ENCODE results near the gene STING1.
"Not testable (repeated sequence)": the region's sequence is repeated elsewhere in the genome, so short reads cannot be mapped to it uniquely, and the experiment has no call there.

STING1 gene

DNA sequence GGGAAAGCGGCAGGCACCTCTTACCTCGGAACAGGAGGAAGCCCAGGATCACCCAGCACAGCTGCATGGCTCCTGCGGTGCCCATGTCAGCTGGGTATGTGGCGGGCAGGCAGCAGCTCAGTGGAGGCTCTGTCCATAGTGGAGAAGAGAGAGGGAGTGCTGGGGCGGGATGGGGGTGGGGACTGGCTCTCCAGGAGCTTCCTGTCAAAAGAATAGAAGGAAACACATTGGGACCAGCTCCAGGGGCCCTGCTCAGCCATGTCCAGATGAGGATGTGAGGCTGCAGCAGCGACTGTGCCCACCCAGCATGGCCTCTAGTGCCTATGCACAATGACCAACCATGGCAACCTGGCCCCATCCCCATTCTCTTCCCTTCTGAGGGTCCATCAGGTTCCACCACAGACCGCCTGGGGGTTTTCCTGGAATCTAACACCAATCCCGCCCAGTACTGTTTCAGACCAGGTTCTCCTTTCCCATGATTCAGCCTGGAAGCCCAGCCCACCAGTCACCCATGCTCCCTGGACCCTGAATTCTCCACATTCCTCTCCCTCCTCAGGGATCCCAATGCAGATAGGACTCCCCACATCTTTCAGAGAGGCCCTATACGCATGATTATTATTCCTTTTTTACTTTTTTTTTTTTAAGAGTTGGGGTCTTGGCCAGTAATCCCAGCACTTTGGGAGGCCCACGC lies 19.8 kb downstream of the STING1 start, which contains the start of gene ECSCR:
TSS of gene ECSCR (minus strand) at position 158 of the 691 bp plus-strand sequence. CDS start at position 85, 73 bp downstream.
- DNase-seq: no peak

- DNase-seq: no peak
These were observed 20.9 kb downstream of the STING1 start for GRCh38 chr5:139461698-139462097.

DNA sequence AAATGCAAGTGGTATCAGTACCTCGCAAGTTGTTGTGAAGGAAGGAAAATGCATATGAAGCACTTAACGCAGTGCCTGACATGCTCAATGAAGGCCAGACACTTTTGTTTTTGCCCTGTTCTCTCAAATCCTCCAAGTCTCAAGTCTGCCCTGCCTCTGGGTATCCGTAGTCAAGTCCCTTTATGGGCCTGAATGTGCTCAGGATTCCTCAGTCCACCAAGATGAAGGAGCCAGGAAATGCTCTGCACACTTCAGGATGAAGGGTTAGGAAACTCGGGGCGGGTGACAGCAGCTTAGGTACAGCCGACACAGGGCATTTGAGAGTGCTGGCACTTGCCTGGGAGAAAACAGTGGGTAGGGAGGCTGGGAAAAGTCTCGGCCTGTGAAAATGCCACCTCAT lies 21.4 kb downstream of the STING1 start:
- no peak for DNase-seq

- no peak for DNase-seq
These were observed 22.1 kb downstream of the STING1 start for GRCh38 chr5:139460455-139460854.

DNA sequence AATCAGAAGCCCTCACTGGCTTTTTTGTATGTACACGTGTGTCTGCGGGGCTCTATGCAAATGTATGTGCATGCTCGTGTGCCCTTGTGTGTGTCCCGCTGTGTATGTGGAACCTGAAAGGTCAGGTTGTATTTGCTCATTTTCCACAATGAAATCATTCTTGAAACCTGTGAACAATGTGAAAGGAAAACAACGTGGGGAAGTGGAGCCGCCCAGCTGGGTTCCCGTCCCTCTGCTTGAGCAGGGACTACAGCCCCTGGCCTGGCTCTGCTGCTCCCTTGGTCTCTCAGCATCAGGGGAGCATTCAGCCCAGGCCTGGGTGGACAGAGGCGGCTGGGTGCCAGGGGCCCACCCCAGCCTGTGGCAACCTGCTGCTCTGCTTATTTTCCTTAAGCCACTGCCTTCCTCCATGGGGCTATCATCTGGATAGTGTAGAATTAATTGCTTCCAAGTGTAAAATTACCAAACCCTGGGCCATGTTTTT lies 23.1 kb downstream of the STING1 start:
- DNase-seq: no peak

DNA sequence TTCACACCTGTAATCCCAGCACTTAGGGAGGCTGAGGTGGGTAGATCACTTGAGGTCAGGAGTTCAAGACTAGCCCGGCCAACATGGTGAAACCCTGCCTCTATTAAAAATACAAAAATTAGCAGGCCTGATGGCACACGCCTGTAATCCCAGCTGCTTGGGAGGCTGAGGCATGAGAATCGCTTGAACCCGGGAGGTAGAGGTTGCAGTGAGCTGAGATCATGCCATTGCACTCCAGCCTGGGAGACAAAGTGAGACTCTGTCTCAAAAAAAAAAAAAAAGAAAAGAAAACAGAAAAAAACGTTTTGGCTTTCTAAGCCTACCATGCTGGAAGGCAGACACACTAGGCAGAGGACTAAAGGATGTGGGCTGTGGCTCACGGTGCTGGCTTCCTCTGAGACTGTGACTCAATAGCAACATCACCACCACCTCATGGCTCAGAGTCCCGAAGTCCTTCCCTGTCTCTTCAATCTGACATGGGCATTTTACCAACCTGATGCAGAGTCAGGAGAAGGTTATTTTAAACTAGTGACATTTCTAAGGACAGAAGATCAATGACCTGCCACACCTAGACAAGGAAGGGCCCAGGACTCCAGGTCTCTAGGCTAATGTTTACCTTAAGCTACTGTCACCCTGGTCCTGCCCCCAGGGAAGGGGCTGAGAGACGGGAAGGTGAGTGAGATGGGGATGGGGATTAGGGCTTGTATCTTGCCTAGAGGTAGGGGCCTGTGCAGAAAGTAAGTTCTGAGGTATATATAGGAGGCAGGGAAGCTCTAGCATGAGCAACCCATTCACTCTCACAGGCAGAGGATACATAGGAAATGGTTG lies 23.8 kb downstream of the STING1 start:
- no peak for DNase-seq

- no peak for DNase-seq
These were observed 24.8 kb downstream of the STING1 start for GRCh38 chr5:139457653-139458306.

GRCh38 chr5:139457241-139457640 lies 25.3 kb downstream of the STING1 start:
- DNase-seq: no peak

- DNase-seq: no peak
These were observed 25.8 kb downstream of the STING1 start for GRCh38 chr5:139456776-139457175.

DNA sequence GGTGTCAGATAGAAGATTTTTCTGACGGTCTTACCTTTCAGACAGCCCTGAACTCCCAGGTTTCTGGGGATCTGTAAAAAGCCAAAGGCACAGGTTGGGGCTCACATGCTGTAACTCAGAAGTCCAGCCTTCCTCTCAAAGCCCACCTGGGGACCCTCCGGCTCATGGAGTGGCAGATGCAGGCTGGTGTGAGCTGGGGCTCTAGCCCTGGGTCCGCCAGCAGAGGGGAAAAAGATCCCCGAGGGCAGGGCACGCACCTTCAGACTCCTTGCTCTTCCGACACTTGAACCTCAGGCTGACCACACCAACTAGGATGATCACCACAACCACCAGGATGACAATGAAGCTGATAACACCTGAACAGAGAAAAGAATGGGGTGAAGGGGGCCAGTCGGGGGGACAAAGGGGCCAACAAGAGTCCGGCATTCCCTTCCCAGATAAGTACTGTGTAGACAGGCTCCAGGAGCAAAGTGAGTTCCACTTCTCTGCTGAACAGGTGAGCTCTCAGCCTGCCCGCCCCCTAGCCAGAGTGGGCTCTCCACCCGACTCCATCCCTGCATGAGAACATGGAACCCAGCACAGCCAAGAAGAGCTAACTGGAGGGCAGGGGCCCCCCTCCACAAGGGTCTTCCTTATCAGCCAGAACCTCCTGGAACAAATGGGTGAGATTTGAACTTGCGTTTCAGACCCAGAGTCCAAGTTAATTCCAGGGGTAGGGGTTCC lies 27.8 kb downstream of the STING1 start:
- no peak for DNase-seq

GRCh38 chr5:139453683-139454567 lies 28.6 kb downstream of the STING1 start:
- DNase-seq: no peak

- DNase-seq: no peak
These were observed 30.5 kb downstream of the STING1 start for GRCh38 chr5:139451878-139452660.

DNA sequence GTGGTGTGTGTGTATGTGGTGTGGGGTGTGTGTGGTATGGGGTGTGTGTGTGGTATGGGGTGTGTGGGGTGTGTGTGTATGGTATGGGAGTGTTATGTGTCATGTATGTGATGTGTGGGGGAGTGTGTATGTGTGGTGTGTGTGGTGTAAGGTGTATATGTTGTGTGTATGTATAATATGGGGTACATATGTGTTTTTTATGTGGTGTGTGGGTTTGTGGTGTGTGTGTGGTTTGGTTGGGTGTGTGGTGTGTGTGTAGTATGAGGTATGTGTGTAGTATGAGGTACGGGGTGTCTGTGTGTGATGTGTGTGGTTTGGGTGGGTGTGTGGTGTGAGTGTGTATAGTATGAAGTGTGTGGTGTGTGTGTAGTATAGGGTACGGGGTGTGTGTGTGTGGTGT lies 31.4 kb downstream of the STING1 start:
- DNase-seq: no peak

DNA sequence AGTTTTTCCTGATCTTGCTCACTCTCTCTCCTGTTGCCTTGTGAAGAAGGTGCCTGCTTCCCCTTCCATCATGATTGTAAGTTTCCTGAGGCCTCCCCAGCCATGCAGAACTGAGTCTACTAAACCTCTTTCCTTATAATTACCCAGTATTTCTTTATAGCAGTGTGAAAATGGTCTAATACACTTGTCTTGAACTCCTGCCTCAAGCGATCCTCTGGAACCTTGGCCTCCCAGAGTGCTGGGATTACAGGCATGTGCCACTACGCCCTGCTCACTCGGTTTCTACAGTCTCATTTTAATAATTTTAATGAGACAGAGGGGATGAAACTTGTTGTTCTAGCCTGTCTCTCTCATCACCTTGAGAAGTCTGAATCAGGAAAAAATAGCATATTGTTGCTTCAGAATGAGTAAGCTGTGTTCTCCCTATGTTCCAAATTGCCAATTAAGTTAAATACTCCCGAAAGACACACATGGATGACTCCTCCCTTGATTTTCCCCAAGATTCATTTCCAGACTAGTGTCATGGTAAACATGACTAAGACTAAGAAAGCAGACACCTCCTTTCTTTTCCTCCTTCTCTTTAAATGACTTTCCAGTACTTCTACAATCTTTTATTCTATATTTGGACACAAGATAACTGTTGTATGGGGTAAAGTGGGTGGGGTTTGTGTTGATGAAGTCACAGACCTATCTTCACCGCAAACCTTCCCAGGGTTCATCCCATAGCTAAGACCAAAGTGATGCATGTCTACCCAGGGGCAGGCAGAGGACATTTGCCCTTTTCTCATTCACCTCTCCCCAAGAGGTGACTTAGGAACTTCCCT lies 35.4 kb downstream of the STING1 start:
- no peak for DNase-seq

- no peak for DNase-seq
These were observed 37.0 kb downstream of the STING1 start for GRCh38 chr5:139445325-139446170.

DNA sequence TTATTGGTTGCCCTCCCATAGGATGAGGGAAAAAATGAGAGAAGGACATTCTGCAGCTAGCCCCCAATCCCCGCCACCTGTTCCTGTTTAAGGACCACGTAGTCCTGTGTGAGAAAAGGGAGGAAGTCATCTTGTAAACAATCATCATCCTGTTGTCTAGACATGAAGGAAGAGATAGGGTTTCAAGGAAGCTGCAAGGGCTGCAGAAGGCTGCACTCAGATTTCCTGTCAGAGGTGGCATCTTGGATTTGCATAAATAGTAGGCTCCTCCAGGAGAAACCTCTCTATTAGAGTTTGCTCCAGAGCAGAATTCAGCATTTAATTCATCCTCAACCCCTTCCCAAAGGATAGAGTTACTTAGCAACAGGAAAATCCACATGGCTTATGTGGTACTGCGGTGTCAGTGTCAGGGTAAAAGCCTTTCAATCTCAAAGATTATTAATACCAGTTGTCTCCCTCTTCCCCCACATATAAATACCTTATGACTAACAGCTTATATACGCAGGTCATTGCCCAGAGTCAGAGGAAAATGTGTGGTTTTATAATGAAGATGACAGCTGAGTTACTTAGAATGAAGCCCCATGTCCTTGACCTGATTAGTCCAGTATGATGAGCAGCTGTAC lies 38.6 kb downstream of the STING1 start:
- no peak for DNase-seq

GRCh38 chr5:139440416-139440815 lies 42.1 kb downstream of the STING1 start:
- DNase-seq: not testable (repeated sequence)
